Hindlimb muscle (tissue), 1 donor: ENCODE measurements around the gene KIF26B. TPM values are rescaled to one million over a fixed set of nuclear protein-coding genes. Genes with fewer than 3 reads are reported as not detected.

Source experiments
- DNase-seq: peaks from one replicate; pipeline ENCODE4 v3.0.0-alpha.2; 2013
- polyA plus RNA-seq: library from polyadenylated mRNA; unstranded; fragments of 120-200 nt; gene quantifications from one replicate; pipeline ENCODE4 v1.2.1, GENCODE V29; 2013; ENCODE audit not compliant: insufficient read length

Gene KIF26B
- polyA plus RNA-seq, 1 donor, result 0.99 TPM

GRCh38 chr1:245245021-245245667 is 90.4 kb downstream of the KIF26B start:
- DNase-seq, result no peak

GRCh38 chr1:245246433-245246832 is 91.6 kb downstream of the KIF26B start:
- no peak for DNase-seq

GRCh38 chr1:245247356-245247755 is 92.6 kb downstream of the KIF26B start:
- no peak for DNase-seq

DNA sequence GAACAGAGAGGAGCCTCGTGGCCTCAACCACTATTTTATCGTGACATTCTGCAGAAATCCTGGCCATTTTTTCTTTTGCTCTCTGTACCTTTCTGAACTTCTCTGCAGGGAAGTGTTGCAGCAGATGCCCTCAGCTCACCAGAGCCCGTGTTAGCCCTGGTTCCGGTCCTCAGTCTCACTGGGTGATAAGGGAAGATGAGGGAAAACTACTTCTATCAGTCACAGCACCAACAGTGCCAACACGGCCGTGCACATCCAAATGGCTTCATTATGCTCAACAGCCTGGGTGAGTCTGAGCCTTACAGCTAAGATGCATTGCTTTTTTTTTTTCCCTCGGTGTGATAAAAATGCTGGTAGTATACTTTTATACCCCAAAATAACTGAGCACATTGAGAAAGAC is 93.0 kb downstream of the KIF26B start:
- DNase-seq, result no peak

DNA sequence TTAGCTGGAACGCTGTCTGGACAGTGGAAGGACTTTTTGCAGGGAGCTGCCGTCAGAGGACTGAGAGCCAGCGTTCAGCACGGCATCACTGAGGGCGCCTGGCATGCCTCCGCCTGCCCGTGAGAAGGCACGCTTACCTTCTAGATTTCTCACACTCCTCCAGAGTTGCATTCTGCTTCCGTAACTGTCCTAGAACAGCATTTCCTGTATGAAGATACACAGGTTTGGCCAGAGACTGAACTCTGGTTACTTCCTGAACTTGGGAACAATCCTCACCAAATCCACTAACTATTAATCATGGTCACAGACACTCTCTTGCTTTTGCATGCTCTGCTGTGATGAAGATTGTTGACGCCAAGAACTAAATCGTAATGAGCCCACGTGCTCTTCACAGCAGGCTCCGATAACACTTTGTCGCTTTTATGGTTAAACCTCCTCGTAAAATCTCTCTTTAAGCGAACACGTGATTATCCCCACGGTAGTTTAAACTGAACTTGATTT is 93.5 kb downstream of the KIF26B start:
- DNase-seq, result no peak

- DNase-seq, result no peak
Measured at GRCh38 chr1:245255783-245256182, 101.0 kb downstream of the KIF26B start.

DNA sequence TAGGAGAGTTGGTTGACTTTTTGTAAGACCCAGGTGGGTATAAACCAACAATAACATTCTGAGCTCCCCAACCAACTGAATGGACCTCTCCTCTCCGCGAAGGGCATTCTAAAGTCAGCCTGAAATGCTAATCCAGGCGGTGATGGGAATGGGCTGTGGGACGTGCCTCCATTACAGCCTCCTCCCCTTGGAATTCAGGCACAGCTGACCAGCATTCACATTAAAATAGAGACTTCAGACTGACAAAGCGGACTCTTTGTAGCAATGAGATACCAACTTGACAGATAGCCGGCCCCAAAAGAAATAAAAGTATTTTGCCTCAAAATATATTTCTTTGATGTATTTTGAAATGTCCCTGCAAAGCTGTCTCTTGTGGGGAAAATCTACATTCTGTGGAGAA is 101.7 kb downstream of the KIF26B start:
- DNase-seq, result no peak

- DNase-seq, result no peak
Measured at GRCh38 chr1:245258271-245258920, 103.6 kb downstream of the KIF26B start.

- no peak for DNase-seq
Measured at GRCh38 chr1:245260110-245260882, 105.5 kb downstream of the KIF26B start.

DNA sequence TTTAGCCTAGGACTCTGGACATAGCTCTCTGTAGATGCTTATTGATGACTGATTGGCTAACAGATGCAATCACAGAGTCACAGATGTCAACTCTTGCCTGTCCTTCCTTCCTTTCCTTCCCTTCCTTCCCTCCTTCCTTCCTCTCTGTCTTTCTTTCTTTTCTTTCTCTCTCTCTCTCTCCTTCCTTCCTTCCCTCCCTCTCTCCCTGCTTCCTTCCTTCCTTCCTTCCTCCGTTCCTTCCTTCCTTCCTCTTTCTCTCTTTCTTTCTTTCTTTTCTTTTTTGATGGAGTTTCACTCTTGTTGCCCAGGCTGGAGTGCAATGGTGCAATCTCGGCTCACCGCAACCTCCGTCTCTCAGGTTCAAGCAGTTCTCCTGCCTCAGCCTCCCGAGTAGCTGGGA is 106.1 kb downstream of the KIF26B start:
- no peak for DNase-seq

- DNase-seq, result no peak
Measured at GRCh38 chr1:245261786-245262185, 107.0 kb downstream of the KIF26B start.

DNA sequence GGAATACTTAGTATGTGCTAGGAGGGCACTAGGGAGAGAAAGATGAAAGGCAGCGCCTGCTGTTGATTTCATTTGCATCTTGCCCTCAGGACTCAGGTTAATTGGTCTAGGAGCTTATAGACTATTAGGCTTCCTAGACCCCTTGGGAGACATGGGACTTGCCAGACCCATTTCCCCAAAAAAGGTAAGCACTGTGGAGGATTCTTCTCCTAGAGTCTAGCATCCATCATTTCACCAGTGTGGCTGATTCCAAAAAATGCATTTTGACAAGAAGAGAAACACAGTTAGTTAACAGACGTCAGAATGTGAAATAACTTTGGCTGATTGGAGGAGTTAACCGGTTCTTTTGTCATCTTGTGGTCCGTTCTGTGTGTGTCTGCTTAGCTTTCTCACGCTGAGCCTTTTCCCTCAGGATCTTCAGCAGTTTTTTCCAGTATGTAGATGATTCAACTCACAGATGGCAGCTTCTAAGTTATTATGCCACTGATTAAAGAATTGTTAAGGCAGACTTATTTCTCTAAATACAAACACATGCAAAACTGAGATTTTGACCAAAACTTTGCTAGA is 108.8 kb downstream of the KIF26B start:
- DNase-seq, result peak; percentile 18

DNA sequence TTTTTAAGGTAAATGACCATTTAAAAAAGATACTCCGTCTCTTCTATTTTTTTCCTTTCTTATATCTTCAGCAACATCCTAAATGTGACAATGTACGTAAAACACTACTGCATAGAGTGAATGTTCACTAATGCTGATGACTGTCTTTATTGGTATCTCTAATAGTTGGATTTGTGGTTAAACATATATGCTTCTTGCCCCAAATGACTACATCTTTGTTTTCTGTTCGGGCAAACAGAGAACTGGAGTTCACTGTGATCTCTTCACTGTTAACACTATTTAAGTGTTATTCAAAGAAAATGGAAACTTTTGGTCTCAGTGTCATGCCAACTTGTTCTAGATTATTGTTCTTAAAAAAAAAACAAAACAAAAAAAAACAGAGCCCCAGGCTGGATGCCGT is 109.4 kb downstream of the KIF26B start:
- no peak for DNase-seq

DNA sequence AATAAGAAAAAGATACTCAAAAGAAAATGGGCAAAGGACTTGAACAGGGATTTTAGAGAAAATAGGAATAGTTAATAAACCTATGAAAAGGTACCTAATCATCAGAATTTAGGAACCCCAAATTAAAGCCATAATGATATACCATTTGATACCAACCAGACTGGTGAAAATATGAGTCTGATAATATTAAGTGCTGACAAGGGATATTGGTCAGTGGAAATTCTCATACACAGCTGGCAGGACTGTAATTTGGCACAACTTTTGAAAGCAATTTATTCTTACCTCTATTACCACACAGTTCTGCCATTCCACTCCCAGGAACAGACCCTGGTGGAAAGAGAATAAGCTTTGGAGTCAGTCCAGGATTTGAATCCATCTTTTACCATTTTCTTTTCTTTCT is 111.3 kb downstream of the KIF26B start:
- no peak for DNase-seq

DNA sequence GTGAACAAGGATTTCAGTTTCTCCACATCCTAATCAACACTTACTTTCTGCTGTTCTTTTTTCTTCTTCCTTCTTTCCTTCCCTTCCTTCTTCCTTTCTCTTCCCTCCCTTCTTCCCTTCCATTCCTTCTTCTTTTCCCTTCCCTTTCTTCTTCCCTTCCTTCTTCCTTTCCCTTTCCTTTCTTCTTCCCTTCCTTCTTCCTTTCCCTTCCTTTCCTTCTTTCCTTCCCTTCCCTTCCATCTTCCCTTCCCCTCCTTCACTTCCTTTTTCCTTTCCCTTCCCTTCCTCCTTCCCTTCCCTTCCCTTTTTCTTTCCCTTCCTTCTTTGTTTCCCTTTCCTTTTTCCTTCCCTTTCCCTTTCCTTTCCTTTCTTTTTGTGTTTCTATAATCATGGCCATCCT is 115.3 kb downstream of the KIF26B start:
- no peak for DNase-seq

DNA sequence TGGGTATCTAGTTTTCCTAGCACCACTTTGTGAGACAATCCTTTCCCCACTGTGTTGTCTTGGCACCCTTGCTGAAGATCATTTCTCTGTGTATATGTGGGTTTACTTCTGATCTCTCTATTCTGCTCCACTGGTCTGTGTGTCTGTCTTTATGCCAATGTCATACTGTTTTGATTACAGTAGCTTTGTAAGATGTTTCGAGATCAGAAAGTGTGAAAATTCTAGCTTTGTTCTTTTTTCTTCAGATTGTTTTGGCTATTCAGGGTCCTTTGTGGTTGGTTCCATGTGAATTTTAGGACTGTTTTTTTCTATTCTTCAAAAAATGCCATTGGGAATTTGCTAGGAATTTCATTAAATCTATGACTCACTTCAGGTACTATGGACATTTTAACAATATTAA is 116.2 kb downstream of the KIF26B start:
- DNase-seq, result no peak

DNA sequence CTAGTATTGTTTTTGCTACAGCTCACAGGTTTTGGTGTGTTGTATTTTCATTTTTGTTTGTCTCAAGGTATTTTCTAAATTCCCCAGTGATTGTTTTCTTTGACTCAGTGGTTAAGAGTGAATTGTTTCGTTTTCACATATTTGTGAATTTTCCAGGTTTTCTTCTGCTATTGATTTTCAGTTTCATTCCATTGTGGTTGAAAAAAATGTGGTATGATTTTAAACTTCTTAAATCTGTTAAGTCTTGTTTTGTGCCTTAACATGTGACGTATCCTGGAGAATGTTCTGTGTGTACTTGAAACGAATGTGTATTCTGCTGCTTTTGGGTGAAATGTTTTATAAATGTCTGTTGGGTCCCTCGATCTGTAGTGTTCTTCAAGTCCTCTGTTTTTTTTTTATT is 117.9 kb downstream of the KIF26B start:
- no peak for DNase-seq

DNA sequence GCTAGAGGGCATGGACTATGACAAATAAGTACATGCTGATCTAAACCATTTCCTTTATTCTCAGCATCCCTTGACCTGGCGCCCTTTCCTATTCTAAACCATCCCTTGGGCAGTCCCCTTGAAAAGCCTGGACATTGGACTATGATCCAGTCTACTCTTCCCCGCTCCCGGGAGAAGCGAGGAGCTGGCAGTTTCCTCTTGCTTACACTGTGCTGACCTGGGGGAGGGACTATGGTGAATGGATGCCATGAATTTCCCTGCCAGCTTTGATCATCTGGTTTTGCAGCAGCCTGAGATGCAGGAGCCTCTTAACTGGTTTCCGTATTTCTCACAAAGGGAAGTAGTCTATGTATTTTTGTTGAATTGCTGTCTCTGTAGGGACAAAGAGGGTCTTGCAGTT is 121.7 kb downstream of the KIF26B start:
- DNase-seq, result no peak

DNA sequence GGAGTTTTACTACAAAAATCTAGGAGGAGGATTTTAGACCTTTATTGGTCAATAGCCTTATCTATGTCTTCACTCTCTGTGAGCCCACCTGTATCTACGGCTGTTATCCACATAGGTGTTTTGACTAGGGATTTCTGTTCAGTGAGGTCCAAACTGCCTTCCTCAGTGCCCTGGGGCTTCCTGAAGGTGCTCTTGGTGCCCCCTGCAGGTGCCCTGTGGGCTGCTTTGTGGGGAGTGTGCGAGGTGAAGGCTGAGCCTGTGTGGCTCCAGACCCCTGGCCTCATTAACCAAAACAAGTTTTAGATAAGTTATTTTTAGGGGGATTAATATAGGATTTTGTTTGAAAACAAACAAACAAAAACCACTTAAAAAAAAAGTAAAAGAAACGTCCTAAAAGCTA is 122.5 kb downstream of the KIF26B start:
- DNase-seq, result no peak

- DNase-seq, result no peak
Measured at GRCh38 chr1:245278846-245279245, 124.1 kb downstream of the KIF26B start.

DNA sequence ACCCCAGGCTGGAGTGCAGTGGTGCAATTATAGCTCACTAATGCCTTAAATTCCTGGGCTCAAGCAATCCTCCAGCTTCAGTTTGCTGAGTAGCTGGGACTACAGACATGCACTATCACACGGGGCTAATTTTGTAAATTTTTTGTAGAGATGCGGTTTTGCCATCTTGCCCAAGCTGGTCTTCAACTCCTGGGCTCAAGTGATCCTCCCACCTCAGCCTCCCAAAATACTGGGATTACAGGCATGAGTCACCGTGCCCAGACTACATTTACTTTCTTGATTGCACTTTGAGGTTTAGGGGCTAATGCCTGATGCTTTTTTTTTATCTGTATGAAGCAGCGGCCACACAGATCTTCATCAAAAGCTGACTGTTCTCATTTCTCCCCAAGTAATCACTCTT is 124.6 kb downstream of the KIF26B start:
- no peak for DNase-seq

DNA sequence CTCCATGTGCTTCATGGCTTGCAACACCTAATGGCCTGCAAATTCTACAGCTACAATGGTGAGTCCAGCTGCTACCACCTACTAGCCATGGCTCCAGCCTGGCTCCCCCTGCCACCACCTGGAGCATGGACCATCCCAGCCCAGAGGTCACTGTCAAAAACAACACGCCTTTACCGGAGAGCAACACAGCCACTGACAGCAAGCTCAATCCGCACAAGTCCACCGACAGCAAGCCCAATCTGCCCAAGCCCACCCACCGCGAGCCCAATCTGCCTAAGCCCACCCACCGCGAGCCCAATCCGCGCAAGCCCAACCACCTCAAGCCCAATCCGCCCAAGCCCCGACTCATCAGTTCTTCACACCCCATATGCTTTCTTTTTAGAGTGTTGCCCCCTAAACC is 128.2 kb downstream of the KIF26B start:
- no peak for DNase-seq

- DNase-seq, result no peak
Measured at GRCh38 chr1:245285168-245285567, 130.4 kb downstream of the KIF26B start.
